WERI-Rb-1 (cell line): ENCODE data around the gene SERPINF2.
"Not testable (repeated sequence)": the region's sequence is repeated elsewhere in the genome, so short reads cannot be mapped to it uniquely, and the experiment has no call there.

Experiments used
- DNase-seq: peaks from one replicate; pipeline ENCODE4 v3.0.0-alpha.2; 2020
- H3K27ac ChIP-seq: fragments of 250-450 bp; sonication (Bioruptor Pico); 2 replicates; pipeline ENCODE4 v1.5.1; 2020; ENCODE audit warnings: mild to moderate bottlenecking, moderate library complexity
- H3K27me3 ChIP-seq: fragments of 250-450 bp; sonication (Bioruptor Pico); 2 replicates; pipeline ENCODE4 v1.5.1; 2021; ENCODE audit warnings: mild to moderate bottlenecking, low read depth, moderate library complexity; ENCODE audit not compliant: insufficient read depth, severe bottlenecking
- H3K36me3 ChIP-seq: fragments of 250-450 bp; sonication (Bioruptor Pico); 2 replicates; pipeline ENCODE4 v1.5.1; 2020; ENCODE audit warnings: mild to moderate bottlenecking, moderate library complexity
- H3K4me3 ChIP-seq: 2 replicates; pipeline ENCODE4 v1.5.1; 2011; ENCODE audit warnings: low read depth, mild to moderate bottlenecking, control low read depth, low read length
- H3K9me3 ChIP-seq: fragments of 250-450 bp; sonication (Bioruptor Pico); 2 replicates; pipeline ENCODE4 v1.5.1; 2021; ENCODE audit warnings: mild to moderate bottlenecking, moderate library complexity; ENCODE audit not compliant: severe bottlenecking
- CTCF ChIP-seq: IDR thresholded peaks from 2 replicates; pipeline ENCODE4 v1.5.1; 2011; ENCODE audit warnings: low read depth, mild to moderate bottlenecking, control low read depth, inconsistent platforms, low read length

The SERPINF2 gene

DNA sequence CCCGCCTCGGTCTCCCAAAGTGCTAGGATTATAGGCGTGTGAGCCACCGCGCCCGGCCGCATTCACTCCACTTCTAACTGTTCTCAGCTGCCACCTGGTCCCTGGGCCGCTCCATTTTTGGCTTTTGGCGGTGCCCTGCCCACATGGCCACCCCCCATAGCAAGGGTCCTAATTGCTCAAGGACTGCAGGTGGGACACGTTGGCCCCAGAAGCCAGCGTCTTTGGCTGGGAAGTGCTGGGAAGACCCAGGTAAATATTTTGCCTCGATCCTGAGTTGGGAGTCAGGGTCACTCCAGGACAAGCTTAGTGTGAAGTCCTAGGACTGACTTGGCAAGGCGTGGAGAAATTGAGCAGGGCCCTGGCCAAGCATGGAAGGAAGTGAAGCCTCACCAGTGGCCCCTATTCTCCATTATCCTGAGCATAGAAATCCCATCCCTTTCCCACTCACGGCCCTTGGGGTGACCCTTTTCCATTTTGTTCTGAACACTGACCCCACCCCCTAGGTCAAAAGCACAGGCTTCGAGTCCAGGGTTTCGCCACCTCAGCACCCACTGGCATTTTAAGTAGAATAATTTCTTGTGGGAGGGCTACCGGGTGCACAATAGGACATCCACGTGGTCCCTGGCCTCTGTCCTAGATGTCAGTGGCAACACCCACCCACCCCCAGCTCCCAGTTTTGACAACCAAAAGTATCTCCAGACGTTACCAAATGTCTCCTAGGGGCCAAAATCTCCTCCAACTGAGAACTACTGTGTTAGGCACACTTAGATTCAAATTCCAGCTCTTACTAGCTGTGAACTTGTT, 24.1 kb upstream of the SERPINF2 start:
- no peak for TF ChIP-seq CTCF
- H3K4me3 ChIP-seq = no peak overlapping the region

DNA sequence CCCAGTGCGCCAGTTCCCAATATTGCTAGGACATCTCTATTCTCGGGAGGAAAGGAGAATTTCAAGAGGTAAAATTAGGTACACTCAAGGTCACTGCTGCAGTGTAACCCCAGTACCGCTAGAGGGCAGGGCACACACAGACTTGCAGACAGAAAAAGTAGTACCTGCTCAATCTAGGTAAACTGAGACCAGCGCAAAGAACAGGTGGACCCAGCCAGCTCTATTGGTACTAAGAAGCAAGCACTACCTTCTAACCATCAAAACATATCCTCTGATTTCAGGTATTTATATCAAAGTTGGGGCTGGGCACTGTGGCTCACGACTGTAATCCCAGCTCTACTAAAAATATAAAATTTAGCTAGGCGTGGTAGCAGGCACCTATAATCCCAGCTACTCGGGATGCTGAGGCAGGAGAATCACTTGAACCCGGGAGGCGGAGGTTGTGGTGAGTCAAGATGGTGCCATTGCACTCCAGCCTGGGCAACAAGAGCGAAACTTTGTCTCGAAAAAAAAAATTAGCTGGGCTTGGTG, 21.8 kb upstream of the SERPINF2 start:
- TF ChIP-seq CTCF = peak; percentile 96
- Histone ChIP-seq H3K27ac (no peak overlapping the region), H3K9me3 (no peaks in the 10 kb centered on the region), H3K36me3 (no peaks in the 10 kb centered on the region), H3K4me3 (peak overlapping the region; percentile 17; the same call in 1 of the 2 replicates), H3K27me3 (no peaks in the 10 kb centered on the region)
- peak; percentile 69 for DNase-seq

More for the DNA sequence above, 24.1 kb upstream of the SERPINF2 start:
- DNase-seq = no peak
- H3K9me3 ChIP-seq = no peaks in the 10 kb centered on the region
- H3K27me3 ChIP-seq = no peaks in the 10 kb centered on the region
- H3K27ac ChIP-seq = no peak overlapping the region
- no peaks in the 10 kb centered on the region for H3K36me3 ChIP-seq

- not testable (repeated sequence) for H3K27me3 ChIP-seq, H3K4me3 ChIP-seq, H3K27ac ChIP-seq, DNase-seq, H3K9me3 ChIP-seq, H3K36me3 ChIP-seq
These were observed 20.6 kb upstream of the SERPINF2 start for GRCh38 chr17:1722022-1722421.

GRCh38 chr17:1724351-1724868, 18.3 kb upstream of the SERPINF2 start, which contains the start of gene WDR81:
TSS of gene WDR81 (plus strand) at chr17:1724704. CDS start at chr17:1724960, 256 bp downstream.
- no peak for TF ChIP-seq CTCF
- no peaks in the 10 kb centered on the region for H3K27me3 ChIP-seq
- H3K9me3 ChIP-seq = no peaks in the 10 kb centered on the region
- peak; percentile 85 for DNase-seq
- H3K4me3 ChIP-seq = peak within 1 kb of the TSS; percentile 67
- H3K27ac ChIP-seq = peak within 1 kb of the TSS; percentile 60
- H3K36me3 ChIP-seq = peaks cover 14% of the 10 kb centered on the region

GRCh38 chr17:1724869-1725641, 17.6 kb upstream of the SERPINF2 start:
- H3K4me3 ChIP-seq = peak overlapping the region; percentile 67
- no peaks in the 10 kb centered on the region for H3K9me3 ChIP-seq
- DNase-seq = peak; percentile 43
- peak overlapping the region; percentile 60 for H3K27ac ChIP-seq
- no peaks in the 10 kb centered on the region for H3K27me3 ChIP-seq
- TF ChIP-seq CTCF = no peak
- peaks cover 16% of the 10 kb centered on the region for H3K36me3 ChIP-seq
